Measurements from ENCODE around the gene HNRNPLL.
A peak's percentile ranks its signal among the peaks of the same experiment; 100 is the strongest.
"Not testable (repeated sequence)": the region's sequence is repeated elsewhere in the genome, so short reads cannot be mapped to it uniquely, and the experiment has no call there.

Gene HNRNPLL

DNA sequence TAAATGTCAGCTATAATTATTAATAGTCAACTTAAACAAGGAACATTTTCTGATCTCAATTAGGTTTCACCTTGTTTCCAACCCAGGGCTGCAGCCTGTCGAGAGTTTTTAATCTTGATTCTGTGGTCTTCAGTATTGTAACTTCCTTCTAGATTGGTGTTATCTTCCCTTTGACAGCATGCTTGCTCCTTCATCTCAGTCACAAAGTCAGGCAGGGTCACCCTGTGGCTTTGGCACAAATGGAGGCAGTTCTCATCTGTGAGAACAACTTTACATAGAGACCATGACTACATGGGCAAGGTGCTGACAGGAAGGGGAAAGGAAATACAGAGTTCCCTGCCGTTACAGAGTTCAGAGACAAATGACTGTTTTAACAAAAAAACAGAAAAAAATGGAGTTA is 50.5 kb downstream of the HNRNPLL start:
- no peak for DNase-seq

DNA sequence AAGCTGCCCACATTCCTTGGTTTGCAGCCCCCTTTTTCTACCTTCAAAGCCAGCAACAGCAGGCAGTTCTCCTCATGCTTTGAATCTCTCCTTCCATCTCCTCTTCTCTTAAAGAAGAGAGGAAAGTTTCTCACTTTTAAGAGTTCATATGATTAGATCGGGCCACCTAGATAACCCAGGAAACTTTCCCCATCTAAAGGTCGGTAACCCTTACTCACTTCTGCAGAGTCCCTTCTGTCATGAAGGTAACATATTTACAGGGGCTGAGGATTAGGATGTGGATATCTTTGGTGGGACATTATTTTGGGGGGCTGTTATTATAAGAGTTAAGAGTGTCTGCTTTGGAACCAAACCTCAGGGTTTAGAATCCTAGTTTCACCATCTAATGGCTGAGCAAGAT is 51.0 kb downstream of the HNRNPLL start:
- DNase-seq, result no peak

DNA sequence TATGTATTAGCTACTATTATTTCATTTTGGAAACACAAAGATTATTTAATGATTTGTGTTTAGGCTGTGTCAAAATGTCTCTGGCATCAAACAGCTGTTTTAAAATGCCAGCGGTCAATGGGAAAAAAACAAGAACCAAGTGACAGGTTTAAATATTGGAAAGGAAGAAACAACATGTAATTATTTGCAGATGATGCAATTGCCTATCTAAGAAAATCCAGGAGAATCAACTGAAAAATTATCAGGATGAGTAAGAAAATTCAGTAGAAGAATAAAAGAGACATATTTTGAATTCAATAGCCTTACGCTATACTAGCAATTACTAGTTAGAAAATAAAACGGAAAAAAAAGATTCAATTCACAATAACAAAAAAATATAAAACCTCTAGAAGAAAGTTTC is 51.6 kb downstream of the HNRNPLL start:
- no peak for DNase-seq

DNA sequence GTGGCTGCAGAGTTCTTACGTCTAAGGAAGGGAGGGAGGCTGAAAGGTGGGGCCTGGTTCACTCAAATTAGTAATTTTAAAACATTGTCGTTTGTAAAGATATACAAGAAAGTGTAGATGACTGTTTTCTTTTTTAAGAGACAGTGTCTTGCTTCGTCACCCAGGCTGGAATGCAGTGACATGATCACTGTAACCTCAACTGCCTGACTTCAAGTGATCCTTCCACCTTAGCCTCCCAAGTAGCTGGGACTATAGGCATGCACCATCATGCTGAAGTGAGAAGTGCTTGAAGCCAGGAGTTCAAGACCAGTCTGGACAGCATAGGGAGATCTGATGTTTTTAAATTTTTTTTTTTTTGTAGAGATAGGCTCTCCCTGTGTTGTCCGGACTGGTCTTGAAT is 52.9 kb downstream of the HNRNPLL start:
- no peak for DNase-seq

DNA sequence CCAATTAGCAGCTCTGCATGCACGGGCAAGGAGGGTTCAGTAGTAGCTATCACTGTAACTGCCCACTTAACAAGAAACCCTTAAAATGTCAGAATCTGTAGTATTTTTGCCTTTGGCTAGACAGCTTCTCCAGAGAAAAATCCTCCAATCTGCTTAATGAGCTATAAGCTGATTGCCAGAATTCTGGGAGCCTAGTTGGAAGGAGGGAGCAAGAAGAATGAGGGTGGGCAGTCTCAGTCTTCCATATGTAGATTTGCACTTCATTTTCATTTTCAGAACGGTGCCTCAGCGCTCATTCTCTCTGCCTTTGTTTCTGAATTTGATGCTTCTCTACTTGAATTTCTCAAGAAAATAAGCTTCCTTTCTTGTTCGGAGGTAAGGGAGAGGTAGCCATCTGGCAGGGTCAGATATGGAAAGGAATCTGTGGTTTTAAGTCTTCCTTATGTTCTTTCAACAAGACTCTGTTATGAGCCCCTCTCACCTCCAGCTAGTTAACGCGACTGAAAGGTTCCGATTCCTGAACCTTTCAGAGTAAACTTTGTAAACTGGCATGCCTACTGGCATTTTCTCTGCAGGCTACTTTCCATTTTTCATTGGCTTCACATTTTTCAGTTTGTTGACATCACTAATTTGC is 53.5 kb downstream of the HNRNPLL start:
- DNase-seq, result no peak

DNA sequence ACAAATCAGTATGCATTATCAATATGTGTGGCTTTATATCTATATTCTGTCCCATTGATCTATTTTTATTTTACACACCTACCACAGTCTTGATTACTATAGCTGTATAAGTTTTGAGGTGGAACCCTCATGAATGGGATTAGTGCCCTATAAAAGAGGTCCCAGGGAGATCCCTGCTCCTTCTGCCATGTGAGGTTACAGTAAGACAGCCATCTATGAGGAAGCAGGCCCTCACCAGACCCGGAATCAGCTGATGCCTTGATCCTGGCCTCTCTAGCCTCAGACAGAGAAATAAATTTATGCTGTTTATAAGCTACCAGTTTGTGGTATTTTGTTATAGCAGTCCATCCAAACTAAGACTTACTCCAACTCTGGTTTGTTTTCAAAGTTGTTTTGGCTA is 54.9 kb downstream of the HNRNPLL start:
- no peak for DNase-seq

DNA sequence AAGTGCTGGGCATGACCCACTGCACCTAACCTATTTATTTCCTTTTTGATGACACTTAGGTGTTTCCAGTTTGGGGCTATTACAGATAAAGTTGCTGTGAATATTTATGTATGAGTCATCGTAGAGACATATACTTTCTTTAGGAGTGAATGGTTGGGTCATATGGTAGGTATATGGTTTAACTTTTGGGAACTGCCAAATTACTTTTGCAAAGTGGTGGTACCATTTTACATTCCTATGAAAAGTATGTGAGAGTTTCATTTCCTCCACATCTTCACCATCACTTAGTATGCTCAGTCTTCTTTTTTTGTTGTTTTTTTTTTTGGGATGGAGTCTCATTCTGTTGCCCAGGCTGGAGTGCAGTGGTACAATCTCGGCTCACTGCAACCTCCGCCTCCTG is 56.1 kb downstream of the HNRNPLL start:
- DNase-seq, result no peak

DNA sequence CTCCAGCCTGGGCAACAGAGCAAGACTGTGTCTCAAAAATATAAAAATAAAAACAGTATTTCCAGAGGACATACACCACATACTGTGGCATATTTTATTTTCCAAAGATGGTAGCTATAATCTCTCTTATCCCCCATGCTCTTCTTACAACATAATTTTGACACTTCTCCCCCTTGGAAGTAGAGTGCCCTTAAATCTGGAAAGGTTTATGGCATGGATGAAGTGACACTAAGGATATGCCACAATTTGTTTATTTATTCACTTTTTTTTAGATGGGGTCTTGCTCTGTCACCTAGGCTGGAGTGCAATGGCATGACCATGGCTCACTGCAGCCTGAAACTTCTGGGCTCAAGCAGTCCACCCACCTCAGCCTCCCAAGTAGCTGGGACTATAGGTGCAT is 56.7 kb downstream of the HNRNPLL start:
- DNase-seq, result no peak

DNA sequence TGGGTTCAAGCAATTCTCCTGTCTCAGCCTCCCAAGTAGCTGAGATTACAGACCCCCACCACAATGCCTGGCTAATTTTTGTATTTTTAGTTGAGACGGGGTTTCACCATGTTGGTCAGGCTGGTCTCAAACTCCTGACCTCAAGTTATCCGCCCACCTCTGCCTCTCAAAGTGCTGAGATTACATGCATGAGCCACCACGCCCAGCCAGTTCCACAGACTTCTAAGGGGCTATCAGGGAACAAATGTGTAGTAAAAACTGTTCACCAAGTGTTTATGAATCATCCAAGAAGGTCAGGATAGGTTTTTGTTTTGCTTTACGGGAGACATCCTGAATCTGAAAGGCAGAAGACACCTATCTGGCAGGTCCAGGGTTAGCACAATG is 60.5 kb downstream of the HNRNPLL start:
- DNase-seq, result not testable (repeated sequence)

DNA sequence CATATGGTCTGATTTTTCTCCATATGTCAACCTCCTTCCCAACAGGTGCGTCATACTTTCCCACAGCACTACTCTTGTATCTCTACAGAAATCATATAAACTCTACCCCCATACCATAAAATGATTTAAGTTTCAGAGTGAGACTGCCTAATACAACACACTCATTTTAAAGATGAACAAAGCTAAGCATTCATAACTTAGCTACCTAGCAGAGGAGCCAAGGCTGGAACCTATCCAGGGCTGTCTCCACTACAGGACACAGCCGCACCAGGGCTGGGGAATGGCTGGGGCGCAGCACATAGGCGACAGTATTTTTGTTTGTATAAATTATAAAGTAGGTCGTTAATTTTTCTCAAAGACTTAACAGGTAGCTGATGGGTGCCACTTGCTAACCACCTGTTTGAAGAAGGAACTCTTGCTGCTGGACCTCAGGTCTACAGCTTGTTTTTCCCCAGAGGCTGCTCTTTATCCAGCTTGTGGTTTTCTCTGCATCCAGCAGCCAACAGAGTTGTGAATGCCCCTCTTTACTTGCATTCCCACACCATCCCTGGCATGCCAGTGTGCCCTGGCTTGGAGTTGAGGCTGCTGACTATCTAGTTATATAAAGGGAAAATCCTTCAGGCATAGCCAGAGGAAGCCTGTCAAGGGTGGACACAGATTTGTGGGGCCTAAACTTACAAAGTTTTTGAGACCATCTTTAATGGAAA is 62.0 kb downstream of the HNRNPLL start:
- no peak for DNase-seq

DNA sequence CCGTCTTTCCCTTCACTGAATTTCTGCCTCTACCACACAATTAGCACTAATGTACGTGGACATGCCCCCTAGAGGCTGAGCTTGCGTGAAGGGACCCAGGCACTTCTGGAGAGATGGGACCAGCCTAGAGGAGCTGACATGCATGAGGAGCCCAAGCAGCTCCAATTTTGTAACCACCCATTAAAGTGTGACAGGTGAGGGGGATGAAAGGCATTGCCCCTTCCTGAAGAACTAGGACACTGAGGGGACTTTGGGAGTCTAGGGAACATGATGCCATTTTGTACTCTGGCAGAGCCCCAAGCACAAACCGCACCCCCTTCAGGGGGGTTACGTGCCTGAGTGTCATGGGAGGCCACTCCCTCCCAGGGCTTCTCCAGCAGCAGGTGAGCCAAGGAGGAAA is 63.6 kb downstream of the HNRNPLL start:
- no peak for DNase-seq

DNA sequence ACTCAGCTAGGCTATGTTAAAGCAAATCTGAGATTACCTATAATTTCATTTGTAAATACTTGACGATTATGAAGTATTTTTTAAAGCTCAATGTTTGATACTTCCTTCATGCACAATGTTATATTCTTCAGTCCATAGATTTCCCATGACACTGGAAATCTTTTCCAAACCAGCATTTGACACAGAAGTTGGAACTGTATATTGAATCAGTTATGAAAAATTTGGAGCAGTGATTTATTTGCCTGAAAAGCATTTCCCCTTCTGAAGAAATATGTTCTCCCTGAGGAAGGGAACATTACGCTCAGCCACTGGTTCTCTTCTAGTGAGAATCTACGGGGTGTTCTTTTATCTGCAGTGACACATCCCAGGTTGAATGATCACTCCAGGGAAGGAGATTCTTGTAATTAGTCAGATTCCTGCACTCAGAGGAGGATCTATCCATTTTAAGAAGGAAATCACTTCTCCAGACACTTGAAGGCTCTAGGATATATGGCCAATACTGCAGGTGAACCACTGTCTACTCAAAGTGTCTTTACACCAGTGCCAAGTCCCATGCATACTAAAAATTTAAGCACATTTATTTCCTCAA is 64.7 kb downstream of the HNRNPLL start:
- DNase-seq, result no peak

DNA sequence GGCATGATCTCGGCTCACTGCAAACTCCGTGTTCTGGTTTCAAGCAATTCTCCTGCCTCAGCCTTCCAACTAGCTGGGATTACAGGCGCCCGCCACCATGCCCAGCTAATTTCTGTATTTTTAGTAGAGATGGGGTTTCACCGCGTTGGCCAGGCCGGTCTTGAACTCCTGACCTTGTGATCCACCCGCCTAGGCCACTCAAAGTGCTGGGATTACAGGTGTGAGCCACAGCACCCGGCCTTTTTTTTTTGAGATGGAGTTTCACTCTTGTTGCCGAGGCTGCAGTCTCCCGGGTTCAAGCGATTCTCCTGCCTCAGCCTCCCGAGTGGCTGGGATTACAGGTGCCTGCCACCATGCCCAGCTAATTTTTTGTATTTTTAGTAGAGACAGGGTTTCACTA is 65.4 kb downstream of the HNRNPLL start:
- DNase-seq, result not testable (repeated sequence)

DNA sequence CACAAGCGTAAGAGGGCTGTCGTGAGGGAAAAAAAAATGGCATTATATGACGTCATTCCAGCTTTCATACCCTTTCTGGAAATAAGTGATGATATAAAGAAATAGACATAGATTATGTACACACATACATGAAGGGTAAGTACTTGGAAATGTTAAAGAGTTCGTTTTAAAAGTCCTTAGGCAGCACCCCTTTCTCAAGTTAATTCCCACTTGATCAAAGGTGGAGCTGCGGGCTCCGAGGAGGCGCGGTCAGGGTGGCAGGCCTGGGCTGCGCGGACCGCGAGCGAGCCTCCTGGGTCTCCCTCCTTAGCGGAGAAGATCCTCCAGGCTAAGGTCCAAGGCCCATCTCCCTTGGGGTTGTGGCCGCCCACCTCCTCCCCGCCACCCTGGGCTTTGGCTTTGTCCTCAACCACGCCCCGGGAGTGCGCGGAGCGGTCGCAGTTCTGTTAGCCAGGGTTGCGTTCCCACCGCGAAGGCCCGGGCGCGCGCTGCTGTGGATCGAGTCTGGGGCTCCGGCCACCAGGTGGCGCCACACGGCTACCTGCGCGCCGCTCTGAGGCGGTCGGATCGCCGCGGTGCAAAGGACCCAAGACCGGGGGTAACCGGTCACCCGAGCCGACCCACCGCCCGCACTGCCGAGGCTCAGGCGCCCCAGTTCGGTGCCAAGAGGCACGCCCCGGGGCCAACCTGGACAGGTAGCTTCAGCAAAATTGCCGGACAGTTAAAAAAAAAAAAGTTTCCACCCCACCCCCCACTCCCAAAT is 66.8 kb downstream of the HNRNPLL start:
- peak; percentile 58 for DNase-seq

DNA sequence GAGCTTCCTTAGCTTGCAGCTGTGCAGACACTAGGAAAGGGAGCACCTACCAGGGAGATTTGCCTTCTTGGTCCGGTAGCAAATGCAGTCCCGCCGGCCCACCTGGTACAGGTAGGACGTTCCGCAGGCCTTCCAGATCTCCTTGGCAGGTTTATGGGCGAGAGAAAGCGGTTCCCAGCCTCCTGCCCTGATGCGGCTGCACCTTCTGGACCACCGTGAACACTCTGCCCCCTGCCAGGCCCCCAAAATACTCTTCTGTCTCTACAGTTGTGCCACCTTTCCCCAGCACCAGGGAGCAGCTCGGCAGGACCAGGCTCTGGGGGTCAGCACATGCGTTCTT is 67.4 kb downstream of the HNRNPLL start:
- no peak for DNase-seq

DNA sequence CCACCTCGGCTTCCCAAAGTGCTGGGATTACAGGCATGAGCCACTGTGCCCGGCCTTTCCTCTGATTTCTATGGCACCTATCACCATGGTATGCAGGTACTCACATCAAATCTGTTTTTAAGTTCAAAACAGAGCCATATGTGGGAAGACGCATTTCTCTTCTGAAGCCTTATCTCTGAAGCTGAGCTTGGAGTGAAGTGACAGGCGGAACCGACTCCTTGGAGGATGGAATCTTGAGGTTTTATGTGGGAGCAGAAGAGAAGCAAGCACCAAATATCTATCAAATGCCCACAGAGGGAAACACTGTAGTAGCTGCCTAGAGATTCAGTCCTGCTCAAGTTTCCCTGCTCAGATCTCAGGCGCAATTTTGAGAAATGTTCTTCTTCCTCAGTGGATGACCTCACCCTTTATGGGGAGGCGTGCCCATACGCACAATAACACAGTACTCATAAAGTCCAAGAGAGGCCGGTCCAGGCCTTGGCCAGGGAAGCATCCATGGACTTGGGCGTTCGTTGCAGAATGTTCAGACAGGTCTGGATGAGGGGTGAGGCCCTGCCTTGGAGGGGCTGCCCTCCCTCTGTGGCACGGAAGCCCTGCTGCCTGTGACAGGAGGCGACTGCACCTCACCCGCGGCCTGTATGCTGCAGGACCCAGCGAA is 67.9 kb downstream of the HNRNPLL start:
- DNase-seq, result no peak

DNA sequence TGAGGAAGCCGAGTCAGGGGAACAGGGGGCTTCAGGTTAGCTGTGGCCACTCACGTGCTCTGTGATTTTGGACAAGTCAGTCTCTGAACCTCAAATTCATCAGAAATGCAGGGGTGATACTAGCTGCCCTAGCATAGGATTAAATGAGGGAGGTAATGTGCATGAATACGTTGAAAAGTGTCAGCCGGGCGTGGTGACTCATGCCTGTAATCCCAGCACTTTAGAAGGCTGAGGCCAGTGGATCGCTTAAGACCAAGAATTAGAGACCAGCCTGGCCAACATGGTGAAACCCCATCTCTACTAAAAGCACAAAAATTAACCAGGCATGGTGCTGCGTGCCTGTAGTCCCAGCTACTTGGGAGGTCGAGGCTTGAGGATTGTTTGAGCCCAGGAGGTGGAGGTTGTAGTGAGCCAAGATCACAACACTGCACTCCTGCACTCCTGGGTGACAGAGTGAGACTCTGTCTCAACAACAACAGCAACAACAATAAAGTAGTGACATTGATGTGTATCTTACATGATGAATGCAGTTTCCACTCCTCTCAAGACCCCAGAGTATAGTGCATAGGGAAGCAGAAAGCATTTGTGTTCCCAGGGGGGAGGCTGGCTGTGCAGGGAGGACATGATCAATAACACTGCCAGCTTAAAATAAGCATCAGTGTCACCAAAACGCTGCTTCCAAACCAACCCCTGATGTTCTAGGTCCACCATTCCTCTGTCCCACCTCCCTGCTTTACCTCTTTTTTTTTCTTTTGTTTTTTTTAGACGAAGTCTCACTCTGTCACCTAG is 68.8 kb downstream of the HNRNPLL start:
- DNase-seq, result no peak

DNA sequence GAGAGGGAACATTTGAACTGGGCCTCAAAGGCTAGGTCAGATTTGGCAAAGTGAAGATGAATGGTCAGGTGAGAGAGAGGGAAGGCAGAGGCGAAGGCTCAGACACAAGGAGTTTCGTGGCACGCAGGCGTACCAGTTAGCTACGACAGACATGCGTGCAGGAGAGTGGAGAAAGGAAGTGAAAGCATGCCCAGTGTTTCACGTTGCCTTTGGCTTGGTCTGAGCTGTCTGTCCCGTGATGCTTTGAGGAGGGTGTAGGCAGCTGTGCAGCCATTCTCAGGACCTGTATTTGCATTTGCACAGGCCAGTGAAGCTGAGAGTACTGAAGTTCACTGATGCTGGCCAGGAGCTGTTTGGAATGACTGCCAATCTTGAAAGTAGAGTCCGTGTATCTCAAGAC is 69.5 kb downstream of the HNRNPLL start:
- no peak for DNase-seq

DNA sequence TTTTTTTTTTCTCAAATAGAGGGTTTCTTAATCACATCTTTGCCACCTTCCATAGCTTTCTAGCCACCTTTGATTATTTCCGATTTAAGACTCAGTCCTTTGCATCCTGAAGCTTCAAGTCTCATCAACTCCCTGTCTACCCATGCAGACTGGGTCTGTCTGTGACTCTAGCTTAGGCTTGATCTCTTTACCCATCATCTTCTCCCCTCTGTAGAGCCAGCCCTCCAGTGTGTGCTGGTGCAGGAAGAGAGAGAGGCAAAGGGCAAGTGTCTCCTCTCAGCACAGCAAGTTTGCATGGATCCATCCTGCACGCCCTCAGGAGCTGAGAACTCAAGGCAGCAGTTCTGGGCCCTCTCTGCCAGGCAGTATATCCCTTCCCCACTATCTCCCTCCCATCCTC is 70.4 kb downstream of the HNRNPLL start:
- DNase-seq, result no peak

DNA sequence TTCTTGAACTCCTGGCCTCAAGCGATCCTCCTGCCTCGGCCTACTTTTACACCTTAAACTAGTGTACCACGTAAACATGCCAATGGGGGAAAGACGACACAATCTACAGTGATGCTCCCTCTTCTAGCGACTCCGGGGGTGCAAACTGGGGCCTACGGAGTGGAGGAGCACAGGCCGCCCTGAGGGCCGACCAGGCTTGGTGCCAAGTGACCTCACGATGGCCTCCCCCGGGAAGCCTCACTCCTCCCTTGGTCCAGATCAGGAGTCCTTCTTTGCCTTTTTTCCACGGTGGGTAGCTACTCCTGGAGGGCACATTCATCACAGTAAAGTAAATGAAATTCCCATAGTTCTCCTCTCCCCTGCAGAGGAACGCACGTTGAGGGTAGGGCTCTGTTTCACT is 73.5 kb downstream of the HNRNPLL start:
- DNase-seq, result no peak

DNA sequence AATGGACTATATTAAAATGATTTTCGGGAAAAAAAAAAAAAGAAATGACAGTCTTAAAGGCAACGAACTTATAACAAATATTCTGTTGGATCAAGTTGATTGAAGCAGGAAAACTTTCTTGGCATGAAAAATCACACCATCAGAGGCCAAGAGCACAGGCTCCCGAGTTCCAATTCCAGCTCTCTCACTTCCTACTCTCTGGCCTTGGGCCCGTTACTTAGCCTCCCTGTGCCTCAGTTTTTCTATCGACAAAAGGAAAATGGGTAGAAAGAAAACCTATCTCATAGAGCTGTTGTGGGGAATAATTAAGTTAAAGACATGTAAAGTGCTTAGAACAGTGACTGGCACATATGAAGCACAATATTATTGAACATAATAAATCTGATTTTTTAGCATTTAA is 74.2 kb downstream of the HNRNPLL start:
- no peak for DNase-seq

DNA sequence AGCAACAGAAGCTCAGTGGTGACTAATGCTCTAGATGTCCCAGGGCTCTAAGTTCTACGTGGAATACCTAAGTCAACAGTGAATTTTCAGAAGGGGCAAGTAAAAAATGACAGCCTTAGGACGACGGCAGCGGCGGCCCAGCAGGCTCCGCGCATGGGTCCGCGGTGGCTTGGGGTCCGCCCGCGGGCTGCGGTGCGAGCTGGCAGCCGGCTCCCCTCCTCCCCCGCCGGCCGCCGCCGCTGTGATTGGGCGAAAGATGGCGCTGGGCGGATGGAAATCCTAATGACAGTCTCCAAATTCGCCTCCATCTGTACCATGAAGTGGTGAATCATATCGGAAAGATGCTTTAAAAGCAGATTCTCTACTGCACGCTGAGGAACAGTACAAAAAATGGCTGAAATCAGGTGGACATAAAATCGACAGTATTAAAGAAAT is 74.7 kb downstream of the HNRNPLL start:
- peak; percentile 78 for DNase-seq

All from fibroblast of skin of back (primary cell).